OCI-LY1 (cell line): ENCODE results near the gene DPH1.

Experiments used
- CTCF ChIP-seq: fragments of 200-600 bp; sonication (generic), shearing (Covaris generic); IDR thresholded peaks from 2 replicates; pipeline ENCODE4 v1.5.1; 2017; ENCODE audit warnings: mild to moderate bottlenecking, antibody characterized with exemption, low read length, moderate library complexity, mixed read lengths
- EZH2 ChIP-seq: fragments of 200-600 bp; sonication (generic), shearing (Covaris generic); IDR thresholded peaks from 2 replicates; pipeline ENCODE4 v1.8.0; 2017; ENCODE audit warnings: borderline replicate concordance, mixed run types, mild to moderate bottlenecking, antibody characterized with exemption, low read length, moderate library complexity, mixed read lengths

- no peak for TF ChIP-seq CTCF
- no peak for TF ChIP-seq EZH2
Observed at GRCh38 chr17:2040942-2041560, 11.1 kb downstream of the DPH1 start.
